K562 (cell line): ENCODE data around the gene CCDC124. TPM values are rescaled to one million over a fixed set of nuclear protein-coding genes. Genes with fewer than 3 reads are reported as not detected.

Experiments
- DDX20 ChIP-seq: fragments of 450-650 bp; IDR thresholded peaks from 2 replicates; pipeline ENCODE4 v1.6.1; 2016; ENCODE audit warnings: missing genetic modification characterization, low read depth, mild to moderate bottlenecking, missing compliant biosample characterization, moderate library complexity
- MGA ChIP-seq: fragments of 450-650 bp; IDR thresholded peaks from 2 replicates; pipeline ENCODE4 v1.6.1; 2016; ENCODE audit warnings: mild to moderate bottlenecking, moderate library complexity
- REST ChIP-seq, 2 experiments: fragments of 450-650 bp; formaldehyde crosslinking in 1 of 2; IDR thresholded peaks; 2 replicates each; pipeline versions ENCODE4 v1.4.0 to v1.6.1; 2014 to 2020; ENCODE audit warnings: mild to moderate bottlenecking in 2 of 2, borderline replicate concordance in 1 of 2, low read depth in 1 of 2
- TCF15 ChIP-seq: fragments of 250-450 bp; sonication (Bioruptor Pico); IDR thresholded peaks from 2 replicates; pipeline ENCODE4 v1.8.0; 2022; ENCODE audit warnings: moderate library complexity, mild to moderate bottlenecking, inconsistent platforms
- polyA plus RNA-seq, 8 experiments: library from polyadenylated mRNA; depleted of rRNA in 4 of 8; stranded (reverse) in 5 of 8; unstranded in 3 of 8; fragments of >200 nt; fragmentation: Nextera tagmentation in 2 of 8; fragmentation: Illumina TruSeq in 1 of 8; extraction: Ambion mirVana in 2 of 8; extraction: Trizol in 1 of 8; gene quantifications; 2 replicates each; pipeline versions ENCODE4 v1.2.1 to v1.2.3, GENCODE V29; 2011 to 2014; ENCODE audit warnings: inconsistent platforms in 1 of 8, missing spikeins in 1 of 8
- total RNA-seq, 7 experiments: library from RNA; depleted of rRNA in 6 of 7; stranded (reverse); fragments of >200 nt in 6 of 7; fragmentation: Illumina TruSeq in 2 of 7; extraction: Trizol in 2 of 7; gene quantifications; 2 replicates each; pipeline versions ENCODE4 v1.2.1 to v1.2.3, GENCODE V29; 2011 to 2021; ENCODE audit warnings: low replicate concordance in 1 of 7

CCDC124 gene
- total and polyA plus RNA-seq, 9 of the 15 experiments (the other 6 are each of a cell fraction or from before 2014, with no cell fraction given) = 5.8 to 234 (median 40.1) TPM

- TF ChIP-seq MGA (peak; percentile 57; the same call in 1 of the 2 replicates), DDX20 (peak; percentile 87), TCF15 (CRISPR knock-in tag) (peak; percentile 84; the same call in 1 of the 2 replicates), REST (IDR thresholded peaks at IDR 0.05; ENCODE audit: borderline replicate concordance) (peak; percentile 97), REST (CRISPR knock-in tag; IDR thresholded peaks at IDR 0.05; ENCODE audit: low read depth) (peak; percentile 79; the same call in 1 of the 2 replicates)
Measured at GRCh38 chr19:17932485-17933338, at the start of gene CCDC124 (continued).
